Astrocyte of the spinal cord (primary cell): ENCODE measurements around the gene ABTB2.

ENCODE experiments used
- DNase-seq: peaks from one replicate; pipeline ENCODE4 v3.0.0; 2011; ENCODE audit warnings: low read depth, low spot score
- H3K4me3 ChIP-seq: 2 replicates; pipeline ENCODE4 v1.5.1; 2011; ENCODE audit warnings: low read depth, mild to moderate bottlenecking, low read length, moderate library complexity
- in situ Hi-C: cut with HindIII; loops from 2 replicates; pipeline ENCODE4 v1.10.0; 2017; ENCODE audit warnings: low sequenced_read_pairs
- TF ChIP-seq, protein P1 (sequence below): IDR thresholded peaks from 2 replicates; pipeline ENCODE4 v1.5.1; 2012; ENCODE audit warnings: low read depth, mild to moderate bottlenecking, low read length, inconsistent platforms

ABTB2 gene

GRCh38 chr11:34356576-34356912, 1.3 kb downstream of the ABTB2 start:
- TF ChIP-seq, protein P1, sequence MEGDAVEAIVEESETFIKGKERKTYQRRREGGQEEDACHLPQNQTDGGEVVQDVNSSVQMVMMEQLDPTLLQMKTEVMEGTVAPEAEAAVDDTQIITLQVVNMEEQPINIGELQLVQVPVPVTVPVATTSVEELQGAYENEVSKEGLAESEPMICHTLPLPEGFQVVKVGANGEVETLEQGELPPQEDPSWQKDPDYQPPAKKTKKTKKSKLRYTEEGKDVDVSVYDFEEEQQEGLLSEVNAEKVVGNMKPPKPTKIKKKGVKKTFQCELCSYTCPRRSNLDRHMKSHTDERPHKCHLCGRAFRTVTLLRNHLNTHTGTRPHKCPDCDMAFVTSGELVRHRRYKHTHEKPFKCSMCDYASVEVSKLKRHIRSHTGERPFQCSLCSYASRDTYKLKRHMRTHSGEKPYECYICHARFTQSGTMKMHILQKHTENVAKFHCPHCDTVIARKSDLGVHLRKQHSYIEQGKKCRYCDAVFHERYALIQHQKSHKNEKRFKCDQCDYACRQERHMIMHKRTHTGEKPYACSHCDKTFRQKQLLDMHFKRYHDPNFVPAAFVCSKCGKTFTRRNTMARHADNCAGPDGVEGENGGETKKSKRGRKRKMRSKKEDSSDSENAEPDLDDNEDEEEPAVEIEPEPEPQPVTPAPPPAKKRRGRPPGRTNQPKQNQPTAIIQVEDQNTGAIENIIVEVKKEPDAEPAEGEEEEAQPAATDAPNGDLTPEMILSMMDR, result no peak
- in situ Hi-C loops, result no loop called here
- peak overlapping the region; percentile 66 for H3K4me3 ChIP-seq
- DNase-seq, result peak; percentile 60

DNA sequence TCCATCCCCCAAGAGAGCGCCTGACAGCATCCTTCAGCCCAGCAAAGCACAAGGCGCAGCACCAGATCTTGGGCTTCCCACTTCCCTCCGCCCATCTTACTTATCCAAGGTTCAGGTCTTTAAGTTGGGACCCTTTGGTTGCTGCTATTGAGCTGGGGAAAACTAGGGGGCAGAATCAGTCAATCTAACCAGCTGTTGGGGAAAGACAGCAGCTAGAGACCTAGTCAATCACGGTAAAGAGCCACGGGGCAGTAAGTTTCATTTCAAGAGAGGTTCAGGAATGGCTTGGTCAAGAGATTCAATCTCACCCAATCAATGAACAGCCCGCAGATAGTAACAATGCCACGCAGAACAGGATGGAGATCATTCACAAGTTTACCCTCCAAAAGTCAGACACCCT, 1.7 kb downstream of the ABTB2 start:
- in situ Hi-C loops, result no loop called here
- H3K4me3 ChIP-seq, result peak overlapping the region; percentile 66
- no peak for DNase-seq
- TF ChIP-seq, protein P1, result peak; percentile 18

GRCh38 chr11:34355726-34356125, 2.1 kb downstream of the ABTB2 start:
- peak overlapping the region; percentile 66 for H3K4me3 ChIP-seq
- no peak for DNase-seq
- TF ChIP-seq, protein P1, result no peak
- in situ Hi-C loops, result no loop called here

DNA sequence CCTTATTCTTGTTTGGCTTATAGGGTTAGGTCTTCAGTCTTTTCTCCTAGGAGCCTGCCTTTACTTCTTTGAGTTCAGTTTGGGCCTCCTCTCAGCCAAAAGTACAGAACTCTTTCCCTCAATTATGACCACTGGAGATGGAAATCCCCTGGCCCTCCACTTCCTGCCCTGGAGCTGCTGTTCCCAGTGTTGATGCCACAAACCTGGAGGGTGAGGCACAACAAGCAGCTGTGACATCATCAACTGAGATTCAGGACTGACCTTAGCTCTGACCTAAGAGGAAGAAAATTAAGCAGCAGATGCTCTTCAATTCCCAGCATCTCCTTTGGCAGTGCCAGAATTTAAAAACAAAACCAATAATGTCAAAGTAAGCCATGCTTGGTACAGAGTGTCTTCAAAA, 3.0 kb downstream of the ABTB2 start:
- in situ Hi-C loops, result no loop called here
- no peak overlapping the region for H3K4me3 ChIP-seq
- DNase-seq, result no peak
- TF ChIP-seq, protein P1, result no peak

DNA sequence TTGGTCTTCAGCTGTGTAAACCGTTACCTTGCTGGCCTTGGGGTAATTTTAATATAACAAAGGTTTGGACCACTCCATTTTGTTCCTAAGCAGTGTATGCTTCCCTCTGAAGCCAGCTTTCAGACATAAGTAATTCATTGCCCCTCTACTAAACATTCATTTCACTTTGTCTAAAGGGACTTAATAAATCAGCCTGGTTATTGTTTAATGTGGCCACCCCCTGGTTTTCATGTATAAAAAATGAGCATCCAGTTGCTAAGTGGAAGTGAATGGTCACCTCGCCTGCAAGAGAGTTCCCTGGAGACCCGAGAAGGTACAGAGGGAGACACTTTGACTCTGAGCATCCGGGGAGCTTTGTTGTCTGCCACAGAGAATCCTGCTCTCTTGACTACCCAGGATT, 3.9 kb downstream of the ABTB2 start:
- TF ChIP-seq, protein P1, result no peak
- no peak overlapping the region for H3K4me3 ChIP-seq
- in situ Hi-C loops, result no loop called here
- no peak for DNase-seq

- in situ Hi-C loops, result no loop called here
- no peak for DNase-seq
- TF ChIP-seq, protein P1, result no peak
- H3K4me3 ChIP-seq, result no peak overlapping the region
These were observed 5.9 kb downstream of the ABTB2 start for GRCh38 chr11:34351687-34352469.
